Activated B cell treated with CpG ODN at 0.5 μM for 24 hours (primary cell): ENCODE data around the gene CROCC2. TPM values are rescaled to one million over a fixed set of nuclear protein-coding genes. Genes with fewer than 3 reads are reported as not detected.

Experiments
- ATAC-seq: fragments of 200-7000 bp; cut with Tn5 transposase; one replicate; pipeline ENCODE4 v1.10.0; 2021; ENCODE audit warnings: low read depth, mild to moderate bottlenecking, moderate library complexity
- CTCF ChIA-PET: fragments of 350-600 bp; sonication (Branson Sonifier 250); formaldehyde crosslinking; loops from one replicate; lab custom pipeline; 2021; ENCODE audit warnings: antibody characterized with exemption; lab: Charles Lee
- POLR2A ChIA-PET: fragments of 350-600 bp; sonication (Branson Sonifier 250); formaldehyde crosslinking; loops from one replicate; lab custom pipeline; 2021; ENCODE audit warnings: antibody characterized with exemption; lab: Charles Lee
- DNase-seq: peaks from one replicate; pipeline ENCODE4 v3.0.0; 2022
- H3K27ac Mint-ChIP-seq: one replicate; pipeline ENCODE4 v1.8.0; 2020; ENCODE audit warnings: mixed read lengths
- H3K27me3 Mint-ChIP-seq: one replicate; pipeline ENCODE4 v1.8.0; 2021; ENCODE audit warnings: mixed read lengths
- H3K36me3 Mint-ChIP-seq: one replicate; pipeline ENCODE4 v1.8.0; 2021; ENCODE audit warnings: low read depth, mixed read lengths
- H3K4me1 Mint-ChIP-seq: one replicate; pipeline ENCODE4 v1.8.0; 2021; ENCODE audit warnings: mixed read lengths
- H3K4me3 Mint-ChIP-seq: one replicate; pipeline ENCODE4 v1.8.0; 2020; ENCODE audit warnings: mild to moderate bottlenecking, mixed read lengths
- H3K9me3 Mint-ChIP-seq: one replicate; pipeline ENCODE4 v1.8.0; 2020; ENCODE audit warnings: mixed read lengths
- CTCF ChIP-seq: fragments of 200-600 bp; IDR thresholded peaks from one replicate; pipeline ENCODE4 v1.8.0; 2022; ENCODE audit warnings: antibody characterized with exemption, mild to moderate bottlenecking
- intact Hi-C: fragments of 100-400 bp; cut with micrococcal nuclease; formaldehyde crosslinking; loops from one replicate; pipeline ENCODE4 v1.15.1; 2024
- total RNA-seq: library from RNA; stranded (reverse); gene quantifications from 2 replicates; pipeline ENCODE4 v1.2.3, GENCODE V29; 2022

Gene CROCC2
- total RNA-seq, 1 donor from 2014 or later, result not detected

GRCh38 chr2:241003830-241004564 lies 97.9 kb downstream of the CROCC2 start:
- H3K4me3 Mint-ChIP-seq, result no peak overlapping the region
- DNase-seq, result no peak
- POLR2A ChIA-PET, result no interaction called here
- H3K27me3 Mint-ChIP-seq, result peaks cover 20% of the 10 kb centered on the region
- H3K36me3 Mint-ChIP-seq, result no peaks in the 10 kb centered on the region
- H3K27ac Mint-ChIP-seq, result no peak overlapping the region
- H3K4me1 Mint-ChIP-seq, result no peaks in the 10 kb centered on the region
- CTCF ChIA-PET, result no interaction called here
- ATAC-seq, result no peak
- no peak for TF ChIP-seq CTCF
- intact Hi-C loops, result no loop called here
- peaks cover 17% of the 10 kb centered on the region for H3K9me3 Mint-ChIP-seq

DNA sequence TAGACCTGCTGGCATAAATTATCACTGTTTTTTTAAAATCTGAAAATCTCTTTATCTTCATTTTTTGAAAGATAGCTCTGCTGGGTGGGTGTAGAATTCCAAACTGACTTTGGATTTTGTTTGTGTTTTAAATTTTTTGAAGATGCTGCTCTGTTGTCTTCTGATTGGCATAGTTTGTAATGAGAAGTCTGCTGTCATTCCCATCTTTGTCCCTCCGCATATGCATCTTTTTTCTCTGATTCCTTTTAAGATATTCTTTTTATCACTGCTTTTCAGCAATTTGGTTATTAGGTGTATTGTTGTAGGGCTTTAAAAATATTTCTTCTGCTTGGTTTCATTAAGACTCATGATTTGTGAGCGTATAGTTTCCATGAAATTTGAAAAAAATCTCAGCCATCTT lies 99.4 kb downstream of the CROCC2 start:
- Mint-ChIP-seq H3K9me3 (peaks cover 17% of the 10 kb centered on the region), H3K4me1 (peaks cover 3% of the 10 kb centered on the region), H3K4me3 (no peak overlapping the region), H3K27me3 (peaks cover 14% of the 10 kb centered on the region), H3K36me3 (no peaks in the 10 kb centered on the region), H3K27ac (no peak overlapping the region)
- ChIA-PET CTCF (no interaction called here), POLR2A (interaction anchor here (0.6 kb wide), 1 partner anchor 132 kb away, joined by 3 read pairs; no protein-coding TSS in a partner anchor)
- ATAC-seq (no peak), DNase-seq (no peak)
- intact Hi-C loops, result no loop called here
- TF ChIP-seq CTCF, result no peak

DNA sequence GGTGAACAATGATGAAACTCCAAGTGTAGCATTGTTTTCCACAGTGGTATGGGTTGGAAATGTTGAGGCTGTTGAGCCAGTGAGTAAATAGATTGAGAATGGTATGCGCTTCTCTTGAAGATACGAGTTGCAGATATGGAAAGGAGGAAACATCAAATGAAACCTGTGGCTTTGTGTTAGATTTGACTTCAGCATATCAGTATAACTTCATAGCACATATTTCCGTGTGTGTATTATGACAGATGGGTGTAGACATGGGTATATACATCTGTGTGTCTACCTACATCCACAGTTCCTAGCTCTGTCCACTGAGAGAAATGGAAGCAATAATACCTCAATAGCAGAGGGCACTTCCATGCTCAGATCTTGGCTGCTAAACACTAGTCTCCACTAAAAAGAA lies 100.3 kb downstream of the CROCC2 start:
- peaks cover 14% of the 10 kb centered on the region for H3K27me3 Mint-ChIP-seq
- peaks cover 17% of the 10 kb centered on the region for H3K9me3 Mint-ChIP-seq
- H3K27ac Mint-ChIP-seq, result no peak overlapping the region
- TF ChIP-seq CTCF, result no peak
- peaks cover 3% of the 10 kb centered on the region for H3K4me1 Mint-ChIP-seq
- intact Hi-C loops, result no loop called here
- H3K4me3 Mint-ChIP-seq, result no peak overlapping the region
- no peak for ATAC-seq
- POLR2A ChIA-PET, result no interaction called here
- CTCF ChIA-PET, result no interaction called here
- no peaks in the 10 kb centered on the region for H3K36me3 Mint-ChIP-seq
- DNase-seq, result no peak

GRCh38 chr2:241007111-241007510 lies 101.0 kb downstream of the CROCC2 start:
- H3K9me3 Mint-ChIP-seq, result peaks cover 17% of the 10 kb centered on the region
- no peak overlapping the region for H3K27ac Mint-ChIP-seq
- peaks cover 3% of the 10 kb centered on the region for H3K4me1 Mint-ChIP-seq
- peaks cover 13% of the 10 kb centered on the region for H3K27me3 Mint-ChIP-seq
- ATAC-seq (no peak), DNase-seq (no peak)
- TF ChIP-seq CTCF, result no peak
- ChIA-PET CTCF (no interaction called here), POLR2A (no interaction called here)
- no peak overlapping the region for H3K4me3 Mint-ChIP-seq
- intact Hi-C loops, result no loop called here
- H3K36me3 Mint-ChIP-seq, result no peaks in the 10 kb centered on the region

DNA sequence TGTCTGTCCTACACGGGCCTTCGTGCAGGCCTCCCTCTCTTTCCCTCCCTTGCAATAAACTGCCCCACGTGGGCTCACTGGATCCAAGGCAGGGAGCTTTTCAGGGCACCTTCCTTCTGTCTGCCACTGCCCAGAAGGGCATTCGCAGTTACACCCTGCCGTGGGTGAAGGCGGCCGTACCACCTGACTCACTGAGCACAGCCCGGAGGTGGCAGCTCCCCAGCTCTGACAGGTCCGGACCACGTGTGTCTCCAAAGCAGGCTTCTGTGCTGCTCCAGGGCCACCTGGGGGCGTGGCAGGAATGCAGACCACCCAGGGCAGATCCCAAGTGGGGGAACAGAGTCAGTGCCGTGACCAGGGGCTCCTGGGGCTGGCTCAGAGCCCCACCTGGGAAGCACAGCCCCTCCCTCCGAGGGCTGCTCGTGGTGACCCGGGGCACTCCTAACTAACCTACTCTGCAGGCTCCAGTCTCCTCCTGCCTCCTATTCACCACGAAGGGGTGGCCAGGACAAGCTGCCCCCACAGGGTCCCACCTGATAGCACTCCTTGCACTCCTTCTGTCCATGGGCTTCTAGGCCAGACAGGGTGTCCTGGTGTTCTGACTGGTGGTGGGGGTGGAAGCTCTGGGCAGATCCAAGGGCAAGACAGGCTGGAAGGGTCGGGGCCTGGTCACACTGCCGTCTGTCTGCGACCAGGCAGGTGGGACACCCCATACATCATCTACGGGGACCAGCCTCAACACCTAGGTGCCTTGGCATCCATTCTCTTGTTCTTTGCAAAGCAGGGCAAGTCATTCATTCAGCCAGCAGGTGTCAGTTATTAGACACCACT lies 102.0 kb downstream of the CROCC2 start:
- Mint-ChIP-seq H3K36me3 (no peaks in the 10 kb centered on the region), H3K9me3 (peaks cover 16% of the 10 kb centered on the region), H3K27me3 (peaks cover 10% of the 10 kb centered on the region), H3K4me1 (peaks cover 3% of the 10 kb centered on the region), H3K27ac (no peak overlapping the region), H3K4me3 (no peak overlapping the region)
- TF ChIP-seq CTCF, result no peak
- peak; percentile 13 for DNase-seq
- CTCF ChIA-PET, result no interaction called here
- ATAC-seq, result no peak
- POLR2A ChIA-PET, result interaction anchor here (0.6 kb wide), 1 partner anchor 71 kb away, joined by 7 read pairs; no protein-coding TSS in a partner anchor
- intact Hi-C loops, result no loop called here
